NCI-H2196 (cell line): ENCODE results near the gene RASGRF1.
"Not testable (repeated sequence)": the region's sequence is repeated elsewhere in the genome, so short reads cannot be mapped to it uniquely, and the experiment has no call there.

Source experiments
- DNase-seq: peaks from one replicate; lab custom pipeline; 2025; ENCODE audit not compliant: unreplicated experiment; lab: John Stamatoyannopoulos, UW

Gene RASGRF1

DNA sequence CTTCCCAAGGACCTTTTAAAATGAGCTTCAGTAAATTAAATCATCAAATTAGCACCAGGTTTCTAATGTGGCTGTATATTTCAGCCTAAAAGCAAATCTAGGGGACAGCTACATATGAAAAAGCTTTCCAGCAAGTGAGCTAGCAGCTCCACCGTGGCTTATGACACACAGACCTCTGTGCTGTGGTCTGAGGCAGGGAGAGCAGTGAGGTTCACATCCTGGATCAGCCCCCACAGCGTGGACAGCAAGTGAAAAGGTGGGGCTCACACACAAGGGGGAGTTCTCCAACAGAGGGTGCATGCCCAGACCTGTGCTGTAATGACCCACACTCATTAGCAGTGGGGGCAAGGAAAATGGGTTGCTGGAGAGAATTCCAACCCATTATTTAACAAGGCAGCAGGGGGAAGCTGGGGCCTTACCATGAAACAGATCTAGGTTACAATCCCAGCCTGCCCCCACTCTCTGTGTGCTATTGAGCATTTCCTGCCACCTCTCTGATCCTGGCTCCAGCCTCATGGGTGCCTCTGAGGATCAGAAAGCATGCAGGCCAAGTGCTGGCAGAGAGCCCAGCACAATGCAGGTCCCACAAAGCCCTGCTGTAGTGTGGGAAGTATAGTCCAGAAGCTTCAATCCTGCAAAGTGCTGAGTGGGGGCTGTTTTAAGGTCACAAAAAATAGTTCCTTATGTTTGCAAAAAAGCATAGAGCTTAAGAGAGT is 48.2 kb downstream of the RASGRF1 start:
- DNase-seq: no peak

DNA sequence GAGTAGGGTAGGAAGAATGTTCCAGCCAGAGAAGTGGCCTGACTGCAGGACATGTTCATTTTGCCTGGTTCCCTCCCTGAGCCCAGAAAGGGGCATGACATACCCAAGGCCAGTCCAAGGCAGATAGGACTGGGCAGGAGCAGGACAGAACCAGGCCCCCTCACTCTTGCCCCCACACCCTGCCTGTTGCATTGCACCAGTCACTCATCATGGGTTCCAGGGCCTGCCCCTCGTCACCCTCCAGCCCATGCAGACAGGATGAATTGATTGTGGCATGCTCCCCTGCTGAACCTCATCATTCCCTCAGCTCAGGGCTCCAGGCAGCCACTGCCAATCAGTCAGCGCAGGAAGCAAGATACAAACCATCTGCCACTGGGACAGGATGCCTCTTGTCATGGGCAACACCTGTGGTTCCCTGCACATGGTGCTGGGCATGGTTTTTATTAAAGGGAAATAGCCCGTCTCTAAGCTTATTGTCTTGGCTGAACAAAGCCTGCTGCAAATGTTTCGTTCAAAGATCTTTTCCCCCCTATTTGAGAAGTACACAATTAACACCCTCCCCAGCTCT is 48.9 kb downstream of the RASGRF1 start:
- no peak for DNase-seq

DNA sequence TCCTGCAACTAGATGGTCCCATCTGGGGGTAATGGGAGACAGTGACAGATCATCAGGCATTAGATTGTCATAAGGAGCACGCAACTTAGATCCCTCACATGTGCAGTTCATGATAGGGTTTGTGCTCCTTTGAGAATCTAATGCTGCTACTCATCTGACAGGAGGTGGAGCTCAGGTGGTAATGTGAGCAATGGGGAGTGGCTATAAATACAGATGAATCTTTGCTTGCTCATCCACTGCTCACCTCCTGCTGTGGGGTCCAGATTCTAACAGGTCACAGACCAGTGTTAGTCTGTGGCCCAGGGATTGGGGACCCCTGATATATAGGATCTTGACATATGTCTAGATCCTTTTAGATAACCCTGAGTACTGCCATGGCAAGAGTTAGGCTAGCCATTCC is 52.7 kb downstream of the RASGRF1 start:
- DNase-seq: no peak

DNA sequence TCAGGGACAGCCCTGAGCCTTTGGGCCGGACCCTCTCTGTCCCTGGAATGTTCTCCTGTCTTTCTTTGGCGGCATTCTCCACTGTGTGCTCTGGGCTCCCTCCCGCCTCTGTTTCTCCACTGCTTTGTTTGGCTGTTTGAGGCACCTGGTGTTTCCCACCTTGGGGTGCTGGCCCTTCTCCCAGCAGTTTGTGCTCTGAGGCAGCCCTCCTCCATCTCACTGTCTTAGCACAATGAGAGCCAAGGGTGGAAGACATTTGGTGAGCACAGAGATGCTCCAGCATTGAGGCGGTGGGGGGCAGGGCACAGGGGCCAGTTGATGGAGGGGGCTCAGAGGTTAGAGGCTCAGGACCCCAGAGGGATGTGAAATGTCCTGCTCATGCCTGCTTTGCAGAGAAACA is 54.3 kb downstream of the RASGRF1 start:
- DNase-seq: no peak

DNA sequence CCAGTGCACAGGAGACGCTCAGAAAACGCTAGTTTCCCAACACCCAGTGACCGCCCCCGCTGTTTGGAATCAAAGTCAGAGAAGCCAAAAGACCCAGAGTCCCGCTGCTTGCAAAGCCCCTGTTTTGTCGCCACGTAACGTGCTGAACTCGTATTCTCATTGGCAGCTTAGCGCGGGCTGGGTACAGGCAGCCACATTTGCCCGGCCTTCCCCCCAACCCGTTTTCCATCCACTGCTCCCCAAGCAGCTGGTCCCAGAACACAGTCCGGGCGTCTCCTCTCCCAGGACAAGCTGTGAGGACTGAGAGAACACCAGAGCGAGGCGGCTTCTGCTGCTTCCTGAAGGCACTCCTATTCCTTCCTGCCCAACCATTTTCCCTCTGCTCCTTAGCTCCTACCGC is 54.8 kb downstream of the RASGRF1 start:
- no peak for DNase-seq

DNA sequence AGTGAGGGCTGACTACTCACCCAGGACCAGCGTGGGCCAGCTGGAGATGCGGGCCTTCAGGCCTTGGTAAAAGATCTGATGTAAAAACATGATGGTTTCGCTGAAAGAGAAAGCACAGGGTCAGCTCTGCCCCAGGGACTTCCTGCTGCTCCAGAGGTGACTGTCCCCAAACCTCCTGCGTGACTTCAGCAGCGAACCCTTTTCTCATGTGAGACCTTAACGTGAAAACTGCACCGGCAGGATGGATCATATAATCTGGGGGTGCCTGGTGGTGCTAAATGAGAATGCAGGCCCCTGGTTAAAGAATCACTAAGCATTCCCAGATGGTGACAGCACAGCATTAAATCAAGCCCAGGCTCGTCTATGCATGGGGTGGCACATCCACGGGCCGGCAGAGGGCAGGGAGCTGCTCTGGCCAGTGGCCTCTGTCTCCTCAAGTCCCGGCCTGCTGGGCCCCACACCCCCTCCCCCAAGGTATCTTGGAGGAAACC is 55.4 kb downstream of the RASGRF1 start:
- no peak for DNase-seq

DNA sequence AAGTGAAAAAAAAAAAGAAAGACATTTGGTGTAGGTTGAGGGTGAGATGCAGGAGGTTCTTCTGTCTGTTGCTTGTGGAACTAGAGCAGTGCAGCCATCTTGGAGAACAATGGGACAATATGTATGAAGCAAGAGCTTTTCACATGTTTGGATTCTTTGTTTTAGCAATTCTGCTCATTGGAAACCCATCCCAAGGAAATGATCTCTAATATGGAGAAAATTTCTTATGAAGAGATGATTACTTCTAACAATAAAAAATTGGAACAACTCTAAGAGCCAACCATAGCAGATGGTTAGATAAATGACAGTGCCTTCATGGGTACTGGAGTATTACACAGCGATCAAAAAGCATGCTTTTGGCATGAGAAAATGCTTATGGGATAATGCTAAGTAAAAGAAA is 56.3 kb downstream of the RASGRF1 start:
- no peak for DNase-seq

DNA sequence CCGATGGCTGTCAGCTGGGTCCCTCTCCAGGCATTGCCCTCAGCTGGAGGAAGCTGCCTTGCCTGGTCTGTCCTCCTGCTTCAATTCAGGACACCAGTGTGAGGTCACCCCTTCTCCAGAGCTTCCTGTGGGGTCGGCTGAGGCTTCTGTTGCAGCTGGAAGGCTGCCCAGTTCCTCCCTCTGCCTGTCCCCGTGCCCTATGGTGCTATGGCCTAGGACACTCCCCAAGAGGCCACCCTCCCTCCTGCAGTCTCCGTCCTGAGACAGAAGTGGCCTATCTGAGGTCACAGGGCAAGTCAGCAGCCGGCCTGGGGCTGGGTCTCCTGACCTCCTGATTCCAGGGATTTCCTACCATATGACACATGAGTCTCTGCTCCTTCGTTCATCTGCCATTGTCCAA is 57.9 kb downstream of the RASGRF1 start:
- DNase-seq: no peak

DNA sequence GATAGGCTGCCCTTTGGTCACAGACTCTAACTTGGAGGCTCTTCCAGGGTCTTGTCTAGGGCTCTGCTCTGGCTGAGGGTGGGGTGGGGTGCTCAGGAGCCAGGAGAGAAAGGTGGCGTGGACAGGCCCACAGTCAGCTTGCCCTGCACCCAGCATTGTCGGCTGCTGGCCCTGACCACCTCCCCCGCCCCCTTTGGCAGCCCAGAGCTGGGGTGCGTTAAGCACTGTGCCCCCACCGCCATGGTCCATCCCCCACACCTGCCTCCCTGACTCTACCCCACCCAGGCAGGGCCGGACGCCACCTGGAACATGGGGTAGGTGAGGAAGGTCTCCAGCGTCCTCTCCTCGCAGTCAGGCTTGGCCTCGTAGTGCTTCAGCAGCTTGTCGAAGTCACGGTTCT is 58.8 kb downstream of the RASGRF1 start:
- no peak for DNase-seq

DNA sequence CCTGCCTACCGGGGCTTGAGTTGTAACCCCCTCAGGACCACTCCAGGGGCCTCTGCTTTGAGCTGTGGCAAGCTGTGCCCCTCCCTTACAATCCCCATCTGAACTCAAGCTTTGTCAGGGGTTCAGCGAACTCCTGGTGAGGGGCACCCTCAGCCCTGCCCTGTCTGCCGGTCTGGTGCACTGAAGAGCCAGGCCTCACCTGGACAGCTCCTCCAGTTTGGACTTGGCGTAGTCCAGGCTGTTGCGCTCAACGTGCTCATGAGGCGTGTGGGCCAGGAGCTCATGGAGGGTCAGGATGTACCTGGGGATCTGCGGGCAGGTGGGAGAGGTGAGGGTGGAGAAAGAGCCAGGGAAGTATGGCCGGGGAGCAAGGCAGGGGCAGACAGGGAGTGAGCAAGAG is 59.4 kb downstream of the RASGRF1 start:
- no peak for DNase-seq

DNA sequence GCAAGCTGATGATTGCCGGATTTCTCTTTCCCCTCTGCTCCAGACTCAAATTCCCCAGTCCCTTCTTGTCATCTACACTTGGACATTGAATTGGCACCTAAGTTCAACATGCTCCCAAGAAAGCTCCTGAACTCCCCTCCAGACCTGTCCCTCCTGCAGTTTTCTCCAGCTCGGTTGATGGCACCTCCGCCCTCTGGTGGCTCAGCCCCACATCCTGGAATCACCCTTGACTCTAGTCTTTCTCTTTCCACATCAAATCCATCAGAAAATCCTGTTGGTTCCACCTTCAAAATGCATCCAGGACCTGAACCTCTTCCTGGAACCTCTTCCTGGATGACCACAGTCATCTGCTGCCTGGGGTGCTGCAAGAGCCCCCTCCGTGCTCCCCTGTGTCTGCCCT is 60.1 kb downstream of the RASGRF1 start:
- DNase-seq: no peak

DNA sequence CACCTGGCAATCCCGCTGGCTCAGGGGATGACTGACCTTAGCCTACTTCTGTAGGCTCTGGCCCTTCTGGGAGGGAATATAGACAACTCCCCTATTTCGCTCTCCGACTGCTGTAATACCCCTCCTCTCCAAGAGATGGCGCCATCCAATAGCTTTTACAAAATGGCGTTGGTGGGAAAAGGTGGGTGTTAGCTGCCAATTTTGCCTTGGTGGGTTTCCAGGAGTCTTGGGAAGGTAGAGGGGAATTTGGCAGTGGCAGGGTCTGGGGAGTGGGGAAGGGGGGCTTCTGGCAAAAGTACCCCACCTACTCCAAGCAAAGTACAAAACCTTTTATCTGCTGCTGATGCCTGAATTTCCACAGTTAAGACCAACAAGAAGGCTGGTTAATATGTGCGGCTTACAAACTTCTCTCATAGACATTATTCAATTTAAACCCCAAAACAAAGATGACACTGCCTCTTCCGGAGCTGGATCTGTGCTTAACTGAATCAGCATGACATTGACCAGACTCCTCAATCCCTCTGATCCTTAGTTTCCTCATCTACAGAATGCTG is 62.1 kb downstream of the RASGRF1 start:
- DNase-seq: peak; percentile 39

DNA sequence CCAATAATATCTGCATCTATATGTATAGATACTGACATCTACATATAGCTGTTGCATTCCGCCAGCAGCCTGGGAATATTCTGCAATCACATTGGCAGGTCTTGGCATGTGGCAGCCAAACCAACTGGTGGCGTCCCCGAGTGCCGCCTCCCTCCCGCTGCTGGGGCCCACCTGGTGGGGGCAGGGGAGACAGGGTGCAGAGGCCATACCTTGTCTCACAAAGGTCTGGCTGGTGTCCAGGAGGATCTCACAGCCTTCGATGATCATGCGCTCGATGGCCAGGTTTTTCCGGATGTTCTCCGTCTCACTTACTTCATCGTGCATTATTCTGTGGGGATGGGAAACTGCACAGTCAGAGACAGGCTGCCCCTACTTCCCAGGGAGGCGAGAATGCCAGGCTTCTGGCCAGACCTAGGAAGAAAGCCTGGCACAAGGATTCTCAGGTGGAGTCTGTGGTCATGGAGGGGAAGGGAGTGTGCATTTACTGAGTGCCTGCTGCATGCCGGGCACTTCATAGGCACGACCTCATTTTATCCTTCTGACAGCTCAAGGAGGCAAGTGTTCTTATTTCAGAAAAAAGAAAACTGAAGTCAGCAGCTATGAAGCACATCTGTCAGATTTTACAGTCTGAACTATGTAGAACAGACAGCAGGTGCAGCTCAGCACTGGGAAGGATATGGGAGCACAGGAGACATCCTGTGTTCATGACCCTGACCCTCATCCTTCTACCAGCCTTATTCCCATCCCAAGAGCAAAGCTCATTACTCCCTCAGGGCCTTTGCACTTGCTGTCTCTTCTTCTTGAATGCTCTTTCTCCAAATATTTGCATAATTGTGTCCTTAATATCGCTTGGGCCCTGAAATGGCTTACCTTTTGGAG is 62.8 kb downstream of the RASGRF1 start:
- no peak for DNase-seq

DNA sequence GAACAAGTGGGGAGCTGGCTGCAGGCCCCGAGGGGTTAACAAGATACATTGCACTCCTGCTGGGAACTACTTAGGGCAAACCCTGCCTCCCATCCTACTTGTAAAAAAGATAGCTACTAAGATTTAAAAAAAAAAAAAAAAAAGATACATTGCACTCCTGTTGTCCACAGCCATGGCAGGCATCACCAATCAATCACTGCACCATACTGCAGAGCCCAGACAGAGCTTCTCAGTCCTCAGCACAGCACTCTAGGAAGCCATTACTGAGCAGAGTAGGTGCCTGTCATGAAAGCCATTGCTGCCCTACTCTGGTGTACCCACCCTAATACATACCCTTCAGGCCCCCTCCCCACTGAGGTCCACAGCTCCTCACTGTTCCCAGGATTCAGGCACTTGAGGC is 64.8 kb downstream of the RASGRF1 start:
- no peak for DNase-seq

DNA sequence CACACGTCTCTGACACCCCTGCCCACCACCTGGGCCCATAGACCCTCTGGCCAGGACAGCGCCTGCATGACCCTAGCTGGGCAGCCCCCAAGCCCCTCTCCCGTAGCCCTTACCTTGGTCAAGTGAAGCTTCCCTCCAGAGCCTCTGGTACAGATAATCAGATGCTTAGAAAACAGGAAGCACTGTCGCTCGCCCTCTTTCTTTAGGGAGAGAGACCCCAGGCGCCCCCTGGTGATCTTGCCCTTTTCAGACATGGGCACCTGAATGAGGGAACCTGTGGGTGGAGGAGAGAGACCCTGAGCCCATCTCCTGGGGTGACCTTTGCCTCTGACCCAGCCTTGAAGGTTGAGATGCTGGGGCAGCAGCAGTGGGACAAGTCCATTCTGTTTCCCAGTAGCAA is 65.4 kb downstream of the RASGRF1 start:
- no peak for DNase-seq

DNA sequence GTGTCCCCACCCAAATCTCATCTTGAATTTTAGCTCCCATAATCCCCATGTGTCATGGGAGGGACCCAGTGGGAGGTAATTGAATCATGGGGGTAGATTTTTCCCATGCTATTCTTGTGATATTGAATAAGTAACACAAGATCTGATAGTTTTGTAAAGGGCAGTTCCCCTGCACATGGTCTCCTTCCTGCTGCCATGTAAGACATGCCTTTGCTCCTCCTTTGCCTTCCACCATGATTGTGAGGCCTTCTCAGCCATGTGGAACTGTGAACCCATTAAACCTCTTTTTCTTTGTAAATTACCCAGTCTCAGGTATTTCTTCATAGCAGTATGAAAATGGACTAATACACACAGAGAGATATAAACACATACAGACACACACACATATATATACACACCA is 66.1 kb downstream of the RASGRF1 start:
- not testable (repeated sequence) for DNase-seq

DNA sequence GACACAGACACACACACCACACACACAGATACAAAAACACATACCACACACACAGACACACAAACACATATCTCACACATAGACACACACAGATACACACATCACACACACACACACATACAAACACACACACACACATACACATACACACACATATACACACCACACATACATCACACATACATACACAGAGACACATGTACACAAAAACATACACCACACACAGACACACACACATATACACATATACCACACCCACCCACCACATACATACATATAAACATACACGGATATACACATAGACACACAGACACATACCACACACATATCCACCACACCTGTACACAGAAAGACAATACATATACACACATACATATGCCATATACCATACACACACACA is 66.7 kb downstream of the RASGRF1 start:
- no peak for DNase-seq

DNA sequence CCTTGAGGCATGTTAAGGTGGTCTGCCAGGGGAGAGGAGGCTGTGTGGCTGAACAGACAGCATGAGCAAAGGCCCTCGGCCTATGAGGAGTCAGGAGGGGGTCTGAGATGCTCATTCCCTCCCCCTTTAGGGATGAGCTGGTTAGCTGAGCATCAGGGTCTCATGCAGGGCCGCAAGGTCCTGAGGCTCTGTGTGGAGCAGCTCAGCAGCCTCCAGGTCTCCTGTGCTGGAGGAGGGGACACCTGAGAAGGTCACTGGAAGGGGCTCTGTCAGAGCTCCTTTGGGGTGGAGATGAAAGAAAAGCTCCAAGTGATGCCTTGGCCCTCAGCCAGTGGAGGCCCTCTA is 67.1 kb downstream of the RASGRF1 start:
- no peak for DNase-seq

DNA sequence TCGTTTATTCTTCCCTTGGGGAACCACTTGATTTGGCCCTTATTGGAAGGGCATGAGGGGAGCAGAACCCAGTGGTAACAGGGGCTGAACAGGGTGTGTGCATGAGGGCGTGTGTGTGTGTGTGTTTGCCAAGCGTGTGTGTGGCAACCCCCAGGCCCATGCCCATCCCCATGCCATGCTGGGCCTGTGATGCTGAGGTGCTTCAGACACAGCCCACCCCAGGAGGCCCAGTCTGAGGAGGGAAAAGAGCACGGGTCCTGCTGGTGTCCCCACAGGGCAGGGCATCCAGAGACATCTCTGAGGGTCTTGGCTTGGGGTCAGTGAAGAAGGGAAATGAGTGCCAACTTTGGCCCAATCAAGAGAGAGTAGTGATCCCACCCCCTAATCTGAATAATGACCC is 71.6 kb downstream of the RASGRF1 start:
- DNase-seq: no peak

DNA sequence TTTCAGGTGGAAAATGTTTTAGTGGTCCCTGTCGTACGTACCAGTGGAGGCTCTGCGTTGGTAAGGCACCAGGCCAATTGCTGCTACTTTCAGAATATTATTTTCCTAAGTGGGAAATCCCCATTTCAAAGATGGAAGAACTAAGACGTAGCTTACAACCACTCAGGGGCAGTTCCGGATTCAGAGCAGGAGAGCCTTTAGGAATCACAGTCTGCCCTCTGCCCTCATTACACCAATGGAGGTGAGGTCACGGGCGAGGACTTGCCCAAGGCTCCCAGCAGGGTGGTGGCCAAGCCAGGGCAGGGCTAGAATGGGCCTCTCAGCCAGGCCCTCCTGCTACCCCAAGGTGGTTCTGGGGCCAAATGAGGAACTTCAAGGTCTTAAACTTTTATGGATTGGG is 72.6 kb downstream of the RASGRF1 start:
- DNase-seq: no peak

DNA sequence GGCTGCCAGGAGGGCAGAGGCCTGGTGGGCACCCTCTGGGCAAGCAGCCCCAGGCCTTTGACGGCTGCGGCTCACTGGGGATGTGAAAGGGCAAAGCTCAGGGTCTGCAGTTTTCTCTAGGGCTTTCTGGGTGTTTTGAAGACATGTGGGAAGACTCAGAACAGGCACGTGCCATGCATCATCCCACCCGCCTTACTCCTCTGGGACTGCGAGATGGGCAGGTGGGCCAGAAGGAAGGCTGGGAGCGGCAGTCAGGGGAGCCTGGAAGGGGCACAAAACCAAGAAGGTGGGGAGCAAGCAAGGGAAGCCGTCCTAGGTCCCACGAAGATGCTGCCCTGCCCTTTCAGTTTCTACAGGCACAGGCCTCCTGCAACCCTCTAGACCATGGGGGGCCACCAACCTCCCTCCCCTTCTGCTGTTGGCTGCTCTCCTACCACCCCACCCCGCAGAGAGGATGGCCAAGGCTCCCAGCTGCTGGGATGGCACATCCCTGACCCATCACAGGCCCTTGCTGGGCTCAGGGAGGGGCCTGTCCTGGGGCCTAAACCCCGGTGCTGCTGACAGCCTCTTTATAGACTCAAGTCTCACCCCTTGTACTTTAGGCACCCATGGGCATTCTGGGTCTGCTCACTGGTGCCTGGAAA is 73.9 kb downstream of the RASGRF1 start:
- DNase-seq: no peak
